A549 (cell line): Measurements from ENCODE around the gene CYP21A2. TPM values are rescaled to one million over a fixed set of nuclear protein-coding genes. Genes with fewer than 3 reads are reported as not detected.

Experiments used
- ATAC-seq, 2 experiments: fragments of 200-7000 bp in 1 of 2; fragments of >200 bp in 1 of 2; cut with Nextera tagmentation in 1 of 2; cut with Tn5 transposase in 1 of 2; 3 replicates each; pipeline versions ENCODE4 v1.8.0 to v1.9.1; 2018 to 2020; ENCODE audit warnings: mild to moderate bottlenecking in 1 of 2, moderate library complexity in 1 of 2
- CTCF ChIA-PET: fragments of 300-600 bp; sonication (Branson Sonifier 250); formaldehyde crosslinking; extraction: SDS; loops from one replicate; lab custom pipeline; 2021; ENCODE audit warnings: antibody characterized with exemption, inconsistent platforms; lab: Yijun Ruan, JAX
- POLR2A ChIA-PET: fragments of 350-600 bp; formaldehyde crosslinking; extraction: SDS; loops from one replicate; lab custom pipeline; 2021; ENCODE audit warnings: antibody characterized with exemption, inconsistent platforms; lab: Yijun Ruan, JAX
- DNase-seq, 2 experiments: peaks; one replicate each; pipeline versions ENCODE4 v3.0.0 to v3.0.0-alpha.2; 2011 to 2016; ENCODE audit warnings: low read depth in 1 of 2, low spot score in 1 of 2
- FAIRE-seq: peaks from 2 replicates; lab custom pipeline; 2011; peaks lifted over from hg19 to GRCh38; lab: Jason Lieb, UNC
- H3K27ac ChIP-seq, 2 experiments: fragments of >200 bp; sonication (Bioruptor Twin); formaldehyde crosslinking; 3 replicates each; pipeline ENCODE4 v1.5.1; 2016 to 2017
- H3K4me1 ChIP-seq: fragments of >200 bp; sonication (Bioruptor Twin); formaldehyde crosslinking; 3 replicates; pipeline ENCODE4 v1.6.1; 2016
- H3K4me2 ChIP-seq: fragments of >200 bp; sonication (Bioruptor Twin); formaldehyde crosslinking; 3 replicates; pipeline ENCODE4 v1.6.1; 2016
- H3K4me3 ChIP-seq: fragments of >200 bp; sonication (Bioruptor Twin); formaldehyde crosslinking; 3 replicates; pipeline ENCODE4 v1.5.1; 2016
- H3K9me3 ChIP-seq: fragments of >200 bp; sonication (Bioruptor Twin); formaldehyde crosslinking; 3 replicates; pipeline ENCODE4 v1.6.1; 2016
- CBX2 ChIP-seq: fragments of 200-600 bp; sonication (generic); IDR thresholded peaks from 2 replicates; pipeline ENCODE4 v1.6.1; 2016; ENCODE audit warnings: low read depth, mild to moderate bottlenecking, borderline replicate concordance
- CBX8 ChIP-seq: fragments of 200-600 bp; sonication (generic); IDR thresholded peaks from 2 replicates; pipeline ENCODE4 v1.6.1; 2016
- CEBPB ChIP-seq, 2 experiments: fragments of >200 bp in 1 of 2; sonication (Bioruptor Twin) in 1 of 2; formaldehyde crosslinking in 1 of 2; IDR thresholded peaks; 2 replicates each; pipeline ENCODE4 v1.6.1; 2012 to 2016
- CHD4 ChIP-seq: fragments of 200-600 bp; sonication (generic); IDR thresholded peaks from 2 replicates; pipeline ENCODE4 v1.6.1; 2016; ENCODE audit warnings: antibody characterized with exemption, mild to moderate bottlenecking, borderline replicate concordance
- EP300 ChIP-seq, 2 experiments: fragments of >200 bp; sonication (Bioruptor Twin); formaldehyde crosslinking; IDR thresholded peaks; 2 replicates in 1 of 2; 3 replicates in 1 of 2; pipeline ENCODE4 v1.6.1; 2016 to 2017
- JUN ChIP-seq, 2 experiments: fragments of >200 bp; sonication (Bioruptor Twin); formaldehyde crosslinking; IDR thresholded peaks; 2 replicates in 1 of 2; 3 replicates in 1 of 2; pipeline ENCODE4 v1.6.1; 2016 to 2017
- KDM1A ChIP-seq: fragments of 200-600 bp; sonication (generic); IDR thresholded peaks from 2 replicates; pipeline ENCODE4 v1.6.1; 2016; ENCODE audit warnings: low read depth, mild to moderate bottlenecking
- MAFK ChIP-seq: fragments of 450-650 bp; IDR thresholded peaks from 2 replicates; pipeline ENCODE4 v1.6.1; 2014; ENCODE audit not compliant: partially characterized antibody
- NR3C1 ChIP-seq: fragments of >200 bp; sonication (Bioruptor Twin); formaldehyde crosslinking; IDR thresholded peaks from 3 replicates; pipeline ENCODE4 v1.6.1; 2017
- PHF8 ChIP-seq: fragments of 200-600 bp; sonication (generic); IDR thresholded peaks from 2 replicates; pipeline ENCODE4 v1.6.1; 2016; ENCODE audit warnings: low read depth, mild to moderate bottlenecking, antibody characterized with exemption, moderate library complexity, borderline replicate concordance
- POLR2AphosphoS2 ChIP-seq: conservative IDR thresholded peaks from 2 replicates; pipeline ENCODE4 v1.6.1; 2012; ENCODE audit warnings: low read length, improper control_type of control experiment, inconsistent platforms
- RARB ChIP-seq: fragments of 250-450 bp; sonication (Bioruptor Pico); IDR thresholded peaks from 2 replicates; pipeline ENCODE4 v1.8.0; 2021; ENCODE audit warnings: mild to moderate bottlenecking, moderate library complexity
- SMC3 ChIP-seq: fragments of >200 bp; sonication (Bioruptor Twin); formaldehyde crosslinking; IDR thresholded peaks from 3 replicates; pipeline ENCODE4 v1.6.1; 2018; ENCODE audit warnings: inconsistent platforms
- SREBF2 ChIP-seq: fragments of 450-650 bp; IDR thresholded peaks from 2 replicates; pipeline ENCODE4 v1.6.1; 2014; ENCODE audit warnings: mild to moderate bottlenecking, moderate library complexity
- TP53 ChIP-seq: fragments of 250-450 bp; sonication (Bioruptor Pico); IDR thresholded peaks from 2 replicates; pipeline ENCODE4 v1.5.0; 2021; ENCODE audit warnings: mild to moderate bottlenecking, moderate library complexity
- WGBS: methylation state at CpG from one replicate; pipeline ENCODE4 v1.1.6; 2017; ENCODE audit errors: missing lambda C conversion rate; 5-methylcytosine and 5-hydroxymethylcytosine counted together
- polyA plus RNA-seq, 4 experiments: library from polyadenylated mRNA; depleted of rRNA in 3 of 4; stranded (reverse); fragments of >200 nt; fragmentation: RNase III in 1 of 4; extraction: RNeasy Plus Mini Kit Qiagen cat#74134 plus additional on column Dnase treatment in 1 of 4; gene quantifications; 2 replicates in 3 of 4; 3 replicates in 1 of 4; pipeline ENCODE4 v1.2.3, GENCODE V29; 2011 to 2017
- TF ChIP-seq, protein P1 (sequence below): fragments of 250-450 bp; sonication (Bioruptor Pico); IDR thresholded peaks from 2 replicates; pipeline ENCODE4 v1.5.0; 2020; ENCODE audit warnings: low read depth, mild to moderate bottlenecking, moderate library complexity
- TF ChIP-seq, protein P2 (sequence below): IDR thresholded peaks from 2 replicates; pipeline ENCODE4 v1.6.1; 2012; ENCODE audit warnings: low read depth, borderline replicate concordance
- TF ChIP-seq, protein P3 (sequence below): fragments of 250-450 bp; sonication (Bioruptor Pico); IDR thresholded peaks from 2 replicates; pipeline ENCODE4 v1.5.0; 2021; ENCODE audit warnings: mild to moderate bottlenecking, moderate library complexity, borderline replicate concordance
- TF ChIP-seq, protein P4 (sequence below): fragments of 450-650 bp; IDR thresholded peaks from 2 replicates; pipeline ENCODE4 v1.6.1; 2014; ENCODE audit warnings: antibody characterized with exemption
- TF ChIP-seq, protein P5 (sequence below): fragments of 200-600 bp; sonication (generic); IDR thresholded peaks from 2 replicates; pipeline ENCODE4 v1.6.1; 2016; ENCODE audit warnings: antibody characterized with exemption, mild to moderate bottlenecking, moderate library complexity

CYP21A2 gene
- polyA plus RNA-seq, 2 of the 4 experiments (the other 2 are of a cell fraction): not detected

DNA sequence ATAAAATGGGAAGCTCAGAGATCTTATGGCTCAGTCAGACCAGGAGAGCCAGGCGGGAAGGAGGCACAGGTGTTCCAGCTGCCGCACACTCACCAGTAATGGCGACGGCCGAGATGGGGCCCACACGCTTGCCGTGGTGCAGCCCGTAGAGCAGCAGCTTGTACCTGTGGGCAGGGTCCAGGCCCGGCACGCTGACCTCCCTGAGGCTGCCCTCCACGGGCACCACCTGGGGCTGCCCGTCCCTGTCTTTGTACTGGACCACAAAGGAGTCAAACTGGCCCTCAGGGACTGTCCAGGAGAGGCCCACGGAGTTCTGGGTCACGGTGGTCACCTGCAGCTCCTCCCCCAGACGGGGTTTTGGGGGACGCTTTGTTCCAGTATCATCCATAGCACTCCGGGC, 31.2 kb downstream of the CYP21A2 start:
- ATAC-seq (no peak; a peak in 1 of 6 replicates), DNase-seq (no peak), FAIRE-seq (no peak)
- no peak overlapping the region for H3K4me2 ChIP-seq
- no peaks in the 10 kb centered on the region for H3K9me3 ChIP-seq
- H3K27ac ChIP-seq: no peak overlapping the region
- H3K4me3 ChIP-seq: no peak overlapping the region
- POLR2A ChIA-PET: no interaction called here
- CTCF ChIA-PET: interaction anchor here (0.6 to 1.3 kb wide), 3 partner anchors 9 to 152 kb away, joined by 3 read pairs; no protein-coding TSS in a partner anchor
- H3K4me1 ChIP-seq: no peaks in the 10 kb centered on the region
- WGBS: 76% methylated on average over 15 of the region's 17 CpGs
- TF ChIP-seq EP300 (IDR thresholded peaks at IDR 0.05) (no peak), JUN (IDR thresholded peaks at IDR 0.05) (no peak), CHD4 (no peak), RARB (no peak), CBX8 (no peak), SREBF2 (no peak), SMC3 (no peak), TP53 (CRISPR knock-in tag) (no peak), MAFK (no peak), CEBPB (IDR thresholded peaks at IDR 0.05) (no peak), CBX2 (no peak), POLR2AphosphoS2 (no peak), KDM1A (no peak), NR3C1 (no peak)
- TF ChIP-seq, protein P1, sequence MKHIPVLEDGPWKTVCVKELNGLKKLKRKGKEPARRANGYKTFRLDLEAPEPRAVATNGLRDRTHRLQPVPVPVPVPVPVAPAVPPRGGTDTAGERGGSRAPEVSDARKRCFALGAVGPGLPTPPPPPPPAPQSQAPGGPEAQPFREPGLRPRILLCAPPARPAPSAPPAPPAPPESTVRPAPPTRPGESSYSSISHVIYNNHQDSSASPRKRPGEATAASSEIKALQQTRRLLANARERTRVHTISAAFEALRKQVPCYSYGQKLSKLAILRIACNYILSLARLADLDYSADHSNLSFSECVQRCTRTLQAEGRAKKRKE (CRISPR knock-in tag): no peak
- TF ChIP-seq, protein P2, sequence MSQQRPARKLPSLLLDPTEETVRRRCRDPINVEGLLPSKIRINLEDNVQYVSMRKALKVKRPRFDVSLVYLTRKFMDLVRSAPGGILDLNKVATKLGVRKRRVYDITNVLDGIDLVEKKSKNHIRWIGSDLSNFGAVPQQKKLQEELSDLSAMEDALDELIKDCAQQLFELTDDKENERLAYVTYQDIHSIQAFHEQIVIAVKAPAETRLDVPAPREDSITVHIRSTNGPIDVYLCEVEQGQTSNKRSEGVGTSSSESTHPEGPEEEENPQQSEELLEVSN: no peak
- TF ChIP-seq, protein P3, sequence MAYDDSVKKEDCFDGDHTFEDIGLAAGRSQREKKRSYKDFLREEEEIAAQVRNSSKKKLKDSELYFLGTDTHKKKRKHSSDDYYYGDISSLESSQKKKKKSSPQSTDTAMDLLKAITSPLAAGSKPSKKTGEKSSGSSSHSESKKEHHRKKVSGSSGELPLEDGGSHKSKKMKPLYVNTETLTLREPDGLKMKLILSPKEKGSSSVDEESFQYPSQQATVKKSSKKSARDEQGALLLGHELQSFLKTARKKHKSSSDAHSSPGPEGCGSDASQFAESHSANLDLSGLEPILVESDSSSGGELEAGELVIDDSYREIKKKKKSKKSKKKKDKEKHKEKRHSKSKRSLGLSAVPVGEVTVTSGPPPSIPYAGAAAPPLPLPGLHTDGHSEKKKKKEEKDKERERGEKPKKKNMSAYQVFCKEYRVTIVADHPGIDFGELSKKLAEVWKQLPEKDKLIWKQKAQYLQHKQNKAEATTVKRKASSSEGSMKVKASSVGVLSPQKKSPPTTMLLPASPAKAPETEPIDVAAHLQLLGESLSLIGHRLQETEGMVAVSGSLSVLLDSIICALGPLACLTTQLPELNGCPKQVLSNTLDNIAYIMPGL: no peak

DNA sequence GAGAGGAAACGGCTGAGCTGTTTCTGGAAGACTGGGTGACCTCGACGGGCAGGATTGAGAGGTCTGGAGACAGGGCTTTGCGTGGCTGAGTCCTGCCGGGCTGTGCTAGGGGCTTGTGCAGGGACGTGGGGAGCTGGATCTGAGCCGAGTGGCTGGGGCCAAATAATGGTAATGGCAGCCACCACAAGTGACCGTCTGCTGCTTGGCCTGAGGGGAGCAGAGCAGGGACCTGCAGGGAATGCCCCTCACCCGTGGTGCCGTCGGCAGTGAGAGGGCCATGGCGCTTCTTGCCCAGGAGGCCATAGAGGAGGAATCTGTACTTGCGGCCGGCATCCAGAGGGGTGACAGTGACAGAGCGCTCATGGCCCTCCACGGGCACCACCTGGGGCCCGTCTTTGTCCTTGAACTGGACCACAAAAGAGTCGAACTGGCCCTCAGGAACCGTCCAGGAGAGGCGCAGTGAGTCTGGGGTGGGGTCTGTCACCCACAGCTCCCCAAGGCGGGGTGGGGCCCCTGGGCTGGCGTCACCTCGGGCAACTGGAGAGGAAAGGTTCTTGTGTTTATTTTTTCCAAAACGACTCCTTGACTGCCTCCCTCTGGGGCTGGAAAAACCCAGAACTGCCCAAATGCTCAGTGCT, 31.8 kb downstream of the CYP21A2 start:
- TF ChIP-seq, protein P4, sequence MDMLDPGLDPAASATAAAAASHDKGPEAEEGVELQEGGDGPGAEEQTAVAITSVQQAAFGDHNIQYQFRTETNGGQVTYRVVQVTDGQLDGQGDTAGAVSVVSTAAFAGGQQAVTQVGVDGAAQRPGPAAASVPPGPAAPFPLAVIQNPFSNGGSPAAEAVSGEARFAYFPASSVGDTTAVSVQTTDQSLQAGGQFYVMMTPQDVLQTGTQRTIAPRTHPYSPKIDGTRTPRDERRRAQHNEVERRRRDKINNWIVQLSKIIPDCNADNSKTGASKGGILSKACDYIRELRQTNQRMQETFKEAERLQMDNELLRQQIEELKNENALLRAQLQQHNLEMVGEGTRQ: no peak
- TF ChIP-seq PHF8: no peak
- TF ChIP-seq, protein P5, sequence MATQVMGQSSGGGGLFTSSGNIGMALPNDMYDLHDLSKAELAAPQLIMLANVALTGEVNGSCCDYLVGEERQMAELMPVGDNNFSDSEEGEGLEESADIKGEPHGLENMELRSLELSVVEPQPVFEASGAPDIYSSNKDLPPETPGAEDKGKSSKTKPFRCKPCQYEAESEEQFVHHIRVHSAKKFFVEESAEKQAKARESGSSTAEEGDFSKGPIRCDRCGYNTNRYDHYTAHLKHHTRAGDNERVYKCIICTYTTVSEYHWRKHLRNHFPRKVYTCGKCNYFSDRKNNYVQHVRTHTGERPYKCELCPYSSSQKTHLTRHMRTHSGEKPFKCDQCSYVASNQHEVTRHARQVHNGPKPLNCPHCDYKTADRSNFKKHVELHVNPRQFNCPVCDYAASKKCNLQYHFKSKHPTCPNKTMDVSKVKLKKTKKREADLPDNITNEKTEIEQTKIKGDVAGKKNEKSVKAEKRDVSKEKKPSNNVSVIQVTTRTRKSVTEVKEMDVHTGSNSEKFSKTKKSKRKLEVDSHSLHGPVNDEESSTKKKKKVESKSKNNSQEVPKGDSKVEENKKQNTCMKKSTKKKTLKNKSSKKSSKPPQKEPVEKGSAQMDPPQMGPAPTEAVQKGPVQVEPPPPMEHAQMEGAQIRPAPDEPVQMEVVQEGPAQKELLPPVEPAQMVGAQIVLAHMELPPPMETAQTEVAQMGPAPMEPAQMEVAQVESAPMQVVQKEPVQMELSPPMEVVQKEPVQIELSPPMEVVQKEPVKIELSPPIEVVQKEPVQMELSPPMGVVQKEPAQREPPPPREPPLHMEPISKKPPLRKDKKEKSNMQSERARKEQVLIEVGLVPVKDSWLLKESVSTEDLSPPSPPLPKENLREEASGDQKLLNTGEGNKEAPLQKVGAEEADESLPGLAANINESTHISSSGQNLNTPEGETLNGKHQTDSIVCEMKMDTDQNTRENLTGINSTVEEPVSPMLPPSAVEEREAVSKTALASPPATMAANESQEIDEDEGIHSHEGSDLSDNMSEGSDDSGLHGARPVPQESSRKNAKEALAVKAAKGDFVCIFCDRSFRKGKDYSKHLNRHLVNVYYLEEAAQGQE: no peak
- TF ChIP-seq, all 56 proteins: peak for 0
- 58% methylated on average over 8 of the region's 24 CpGs for WGBS

More for the DNA sequence above, 31.8 kb downstream of the CYP21A2 start:
- Histone ChIP-seq H3K4me2 (no peak overlapping the region), H3K4me3 (no peak overlapping the region), H3K27ac (no peak overlapping the region), H3K4me1 (no peaks in the 10 kb centered on the region), H3K9me3 (no peaks in the 10 kb centered on the region)
- ChIA-PET CTCF (interaction anchor here (0.6 to 1.3 kb wide), 3 partner anchors 9 to 272 kb away, joined by 3 to 4 read pairs (median 3); no protein-coding TSS in a partner anchor), POLR2A (no interaction called here)
- no peak for ATAC-seq
- DNase-seq: no peak
- FAIRE-seq: no peak
